IPS DF 4.7 (cell line): ENCODE measurements around the gene LSAMP.

Source experiments
- DNase-seq: peaks from one replicate; pipeline ENCODE4 v3.0.0-alpha.2; 2013; ENCODE audit warnings: low spot score; ENCODE audit errors: extremely low read depth

LSAMP gene

GRCh38 chr3:115974940-115975339, 470.3 kb downstream of the LSAMP start:
- DNase-seq, result no peak

DNA sequence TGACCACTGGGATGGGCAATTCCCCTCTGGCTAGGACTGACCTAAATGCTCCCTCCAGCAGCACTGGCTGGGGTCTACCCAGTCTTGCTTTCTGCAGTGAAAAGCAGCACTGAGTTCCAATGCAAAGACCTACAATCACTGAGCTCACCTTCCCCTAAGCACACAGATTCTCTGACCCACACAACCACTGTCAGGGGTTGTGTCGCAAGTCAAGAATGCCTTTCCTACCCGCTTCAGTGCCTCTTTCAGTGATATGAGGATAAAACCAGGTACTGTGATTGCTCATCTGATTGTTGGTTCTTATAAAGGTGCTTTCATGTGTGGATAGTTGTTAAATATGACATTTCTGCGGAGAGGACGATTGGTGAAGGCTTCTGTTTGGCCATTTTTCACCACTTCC, 476.4 kb downstream of the LSAMP start:
- no peak for DNase-seq

GRCh38 chr3:115961380-115961779, 483.9 kb downstream of the LSAMP start:
- DNase-seq, result no peak

DNA sequence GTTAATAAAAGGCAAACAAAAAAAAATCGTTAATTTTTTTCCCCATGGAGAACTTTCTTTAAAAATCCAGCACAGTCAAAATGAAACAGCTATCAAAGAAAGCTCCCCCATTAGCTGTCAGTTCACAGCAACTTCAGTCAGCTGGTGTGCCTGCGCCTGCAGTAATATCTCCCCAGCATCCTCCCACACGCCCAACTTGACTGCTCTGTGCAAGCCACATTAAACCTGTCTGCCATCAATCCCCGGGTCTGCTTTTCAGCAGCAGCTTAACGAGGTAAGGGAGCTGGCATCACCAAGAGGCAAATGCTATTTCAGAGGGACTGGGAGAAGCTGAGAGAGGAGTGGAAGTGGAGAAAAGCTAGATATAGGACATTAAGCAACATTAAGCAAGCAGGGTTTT, 484.5 kb downstream of the LSAMP start:
- no peak for DNase-seq

- DNase-seq, result no peak
Observed at GRCh38 chr3:115958526-115958925, 486.8 kb downstream of the LSAMP start.

- no peak for DNase-seq
Observed at GRCh38 chr3:115947325-115947724, 498.0 kb downstream of the LSAMP start.

DNA sequence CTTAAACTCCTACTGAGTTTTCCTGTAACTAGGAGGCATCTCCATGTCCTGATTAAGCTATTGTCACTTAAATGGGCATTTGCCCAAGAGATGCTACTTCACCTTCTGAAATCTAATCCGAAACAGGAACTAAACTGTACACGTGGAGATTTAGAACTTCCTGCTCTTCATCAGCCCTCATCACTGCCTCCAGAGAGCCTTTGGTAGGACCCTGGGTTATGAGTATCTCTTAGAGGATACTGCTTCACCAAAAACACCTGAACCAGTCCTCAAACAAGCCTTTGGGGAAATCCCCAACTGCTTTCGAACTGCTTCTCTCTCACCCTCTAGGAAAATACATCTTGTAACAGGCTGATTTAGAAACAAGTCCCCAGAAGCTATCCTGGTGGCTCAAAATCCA, 501.7 kb downstream of the LSAMP start:
- no peak for DNase-seq

GRCh38 chr3:115937054-115937453, 508.2 kb downstream of the LSAMP start:
- no peak for DNase-seq

- no peak for DNase-seq
Observed at GRCh38 chr3:115932807-115933206, 512.5 kb downstream of the LSAMP start.

GRCh38 chr3:115931581-115931980, 513.7 kb downstream of the LSAMP start:
- no peak for DNase-seq

DNA sequence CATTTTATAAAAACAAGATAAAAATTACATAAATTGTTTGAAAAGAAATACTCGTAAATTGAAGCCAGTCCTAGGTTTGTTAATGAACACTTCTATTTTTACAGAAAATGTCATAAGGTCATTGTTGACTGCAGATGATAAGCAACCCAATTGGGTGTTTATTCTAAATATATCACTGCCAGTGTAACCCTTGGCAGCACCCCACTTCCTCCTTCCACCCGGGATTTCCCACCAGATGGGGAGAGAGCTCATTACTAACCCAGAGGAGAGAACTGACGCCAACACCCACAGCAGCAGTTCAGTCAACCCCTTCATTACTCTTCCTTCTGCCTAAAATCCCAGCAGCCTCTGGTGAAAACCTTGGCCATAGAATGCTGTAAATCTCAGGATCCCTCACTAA, 514.4 kb downstream of the LSAMP start:
- DNase-seq, result no peak

GRCh38 chr3:115930168-115930567, 515.1 kb downstream of the LSAMP start:
- DNase-seq, result no peak

DNA sequence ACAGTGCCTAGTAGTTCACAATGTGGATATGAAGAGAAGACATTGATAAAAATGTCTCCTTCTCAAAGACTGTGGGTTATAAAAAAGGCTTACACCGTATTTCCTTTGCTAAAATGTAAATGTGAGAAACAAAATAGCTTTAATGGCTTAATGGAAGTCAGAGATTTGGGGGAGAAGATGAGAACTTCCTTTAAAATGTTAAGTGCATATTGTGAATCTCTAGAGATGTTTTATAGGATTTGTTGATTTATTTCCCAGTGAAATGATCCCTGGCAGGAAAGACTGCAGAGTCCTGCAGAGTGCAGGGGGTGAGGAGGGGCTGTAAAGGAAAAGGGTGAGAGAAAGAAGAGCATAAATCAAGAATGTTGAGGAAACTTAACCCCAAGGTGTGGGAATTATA, 516.9 kb downstream of the LSAMP start:
- DNase-seq, result no peak

GRCh38 chr3:115927197-115927596, 518.1 kb downstream of the LSAMP start:
- DNase-seq, result no peak

DNA sequence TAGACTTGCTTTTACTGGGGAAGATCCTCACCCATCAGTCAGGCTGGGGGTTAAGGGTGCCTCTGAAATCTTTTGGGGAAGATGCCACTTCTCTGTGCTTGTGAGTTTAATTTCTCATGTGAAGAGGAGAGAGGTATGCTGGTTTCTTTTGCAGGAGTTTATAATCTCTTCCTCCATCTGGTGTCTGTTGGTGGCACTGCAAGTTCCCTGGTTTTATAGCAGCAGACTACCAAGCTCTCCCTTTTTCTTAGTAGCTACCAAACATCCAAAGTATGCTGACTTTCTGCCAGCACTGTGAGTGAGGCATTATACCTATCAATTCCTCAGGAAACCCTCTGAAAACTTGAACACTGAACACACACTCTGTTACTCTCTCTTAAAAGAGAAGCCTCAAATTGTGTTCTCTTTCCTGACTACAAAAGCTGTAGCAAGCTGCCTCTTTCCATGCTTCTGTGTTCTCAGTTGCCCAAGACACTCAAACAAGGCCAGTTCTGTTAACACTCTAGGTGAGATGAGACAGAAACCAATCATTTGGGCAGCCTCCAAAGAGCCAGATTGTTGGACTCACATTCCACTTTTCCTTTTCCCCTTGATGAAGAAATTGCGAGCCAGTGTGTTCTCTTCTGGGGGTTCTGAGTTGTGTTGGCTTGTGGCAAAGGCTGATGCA, 522.5 kb downstream of the LSAMP start:
- DNase-seq, result peak; percentile 58

GRCh38 chr3:115921711-115922110, 523.6 kb downstream of the LSAMP start:
- no peak for DNase-seq

GRCh38 chr3:115918900-115919299, 526.4 kb downstream of the LSAMP start:
- DNase-seq, result no peak

DNA sequence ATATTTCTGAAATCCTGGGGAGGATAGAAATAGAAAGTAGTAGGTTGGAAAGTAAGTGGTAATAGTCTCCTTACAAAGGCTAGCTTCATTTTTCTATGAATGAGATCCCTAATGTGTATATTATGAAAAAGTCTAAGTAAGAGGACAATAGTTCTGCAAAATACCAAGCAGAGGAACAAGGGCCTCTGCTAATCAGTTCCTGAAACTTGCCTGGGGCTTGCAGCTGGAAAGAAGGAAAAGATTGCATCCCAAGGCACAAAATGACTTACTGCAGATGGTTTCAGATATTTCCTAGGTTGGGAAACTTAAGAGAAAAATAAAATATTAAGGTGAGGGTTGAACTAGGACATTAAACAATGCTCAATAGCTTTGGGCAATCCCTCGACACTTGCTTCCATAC, 528.4 kb downstream of the LSAMP start:
- no peak for DNase-seq

- DNase-seq, result no peak
Observed at GRCh38 chr3:115915061-115915460, 530.2 kb downstream of the LSAMP start.

GRCh38 chr3:115913069-115913686, 532.1 kb downstream of the LSAMP start:
- DNase-seq, result no peak

DNA sequence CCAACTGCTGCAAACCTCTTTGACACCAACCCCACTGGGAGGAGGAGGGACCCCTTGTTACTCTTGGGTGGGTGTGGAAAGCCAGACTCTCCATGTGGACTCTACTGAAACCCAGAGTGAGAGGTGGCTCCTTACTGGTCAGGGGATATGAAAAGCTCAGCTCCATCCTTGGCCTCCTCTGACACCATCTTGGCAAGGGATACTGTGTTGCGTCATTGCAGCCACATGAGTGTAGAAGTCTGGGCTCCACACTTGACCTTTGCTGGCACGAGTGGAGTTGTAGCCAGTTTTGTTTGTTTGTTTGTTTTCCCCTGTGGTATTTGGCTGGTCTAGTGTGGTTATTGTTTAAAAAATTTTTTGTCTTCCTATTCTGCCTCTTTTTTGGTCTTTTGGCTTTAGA, 532.9 kb downstream of the LSAMP start:
- no peak for DNase-seq

DNA sequence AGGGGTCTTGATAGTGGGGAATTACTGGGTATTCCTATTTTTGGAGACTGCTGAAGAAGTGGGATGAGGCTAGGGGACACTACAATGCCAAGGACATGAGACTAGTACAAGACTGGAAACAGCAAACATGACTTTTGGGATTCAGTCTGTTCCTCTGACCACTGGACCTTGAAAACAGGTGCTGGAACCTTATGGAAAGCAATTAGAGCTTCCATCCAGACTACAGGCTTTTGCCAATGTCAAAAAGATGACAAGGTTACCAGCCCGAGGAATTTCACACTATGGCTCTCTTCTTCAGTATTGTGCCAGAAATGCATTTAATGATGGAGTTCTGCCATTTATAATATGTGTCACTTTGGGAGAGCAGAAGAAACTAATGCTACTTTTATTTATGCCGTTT, 539.4 kb downstream of the LSAMP start:
- no peak for DNase-seq

DNA sequence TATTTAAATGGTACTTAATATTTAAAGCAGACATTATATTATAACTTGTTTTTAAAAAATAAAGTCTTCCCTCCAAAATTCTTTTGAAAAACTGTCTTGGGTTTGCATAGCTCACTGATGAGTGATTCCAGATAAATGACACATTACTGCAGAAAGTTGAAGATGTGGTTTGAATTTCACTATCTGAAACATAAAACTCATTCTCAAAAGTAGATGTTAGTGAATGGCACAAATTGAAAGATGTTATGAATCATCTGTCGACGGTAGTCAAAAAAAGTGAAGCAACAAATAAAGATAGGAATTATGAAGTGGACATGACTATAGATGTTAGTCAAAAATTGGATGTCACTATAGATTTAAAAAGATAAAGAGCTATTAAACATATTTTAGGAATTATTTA, 541.4 kb downstream of the LSAMP start:
- no peak for DNase-seq
